Measurements from ENCODE around the gene DNASE1.
A peak's percentile ranks its signal among the peaks of the same experiment; 100 is the strongest.
"Not testable (repeated sequence)": the region's sequence is repeated elsewhere in the genome, so short reads cannot be mapped to it uniquely, and the experiment has no call there.

DNASE1 gene, protein sequence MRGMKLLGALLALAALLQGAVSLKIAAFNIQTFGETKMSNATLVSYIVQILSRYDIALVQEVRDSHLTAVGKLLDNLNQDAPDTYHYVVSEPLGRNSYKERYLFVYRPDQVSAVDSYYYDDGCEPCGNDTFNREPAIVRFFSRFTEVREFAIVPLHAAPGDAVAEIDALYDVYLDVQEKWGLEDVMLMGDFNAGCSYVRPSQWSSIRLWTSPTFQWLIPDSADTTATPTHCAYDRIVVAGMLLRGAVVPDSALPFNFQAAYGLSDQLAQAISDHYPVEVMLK

DNA sequence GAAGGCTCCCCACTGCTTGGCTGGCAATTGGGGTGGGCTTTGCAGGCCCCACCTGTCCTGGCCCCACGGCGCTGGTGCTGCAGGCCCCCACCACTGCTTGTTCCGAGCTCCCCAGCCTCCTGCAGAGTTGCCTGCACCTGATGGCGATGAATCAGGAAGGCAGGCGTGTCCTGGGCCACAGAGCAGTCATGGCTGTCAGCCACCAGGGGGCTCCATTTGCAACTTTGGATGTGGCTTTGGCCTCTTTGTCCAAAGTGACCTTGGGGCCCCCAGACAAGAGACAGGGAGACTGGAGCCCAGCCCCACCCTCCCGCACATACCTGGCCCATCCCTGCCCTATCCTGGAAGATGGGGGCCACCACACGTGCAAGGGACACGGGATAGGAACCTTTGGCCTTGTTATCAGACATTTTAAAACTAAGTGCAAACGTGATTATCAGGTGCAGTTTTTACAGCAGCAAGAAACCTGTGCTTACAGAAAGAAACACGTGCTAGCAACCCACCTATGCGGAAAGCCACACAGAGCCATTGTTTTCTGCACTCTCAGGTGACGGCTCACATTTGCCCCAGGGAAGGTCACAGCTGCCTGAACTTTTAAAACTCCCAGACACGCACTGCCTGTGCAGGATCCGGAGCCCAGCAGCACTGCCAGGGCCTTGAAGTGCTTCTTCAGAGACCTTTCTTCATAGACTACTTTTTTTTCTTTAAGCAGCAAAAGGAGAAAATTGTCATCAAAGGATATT is at the start of gene DNASE1:
Gene DNASE1, plus strand, starts transcription at position 443 of the 743 bp plus-strand sequence. CDS start 683 bp downstream, outside the sequence.
- peak; percentile 65 for DNase-seq

DNA sequence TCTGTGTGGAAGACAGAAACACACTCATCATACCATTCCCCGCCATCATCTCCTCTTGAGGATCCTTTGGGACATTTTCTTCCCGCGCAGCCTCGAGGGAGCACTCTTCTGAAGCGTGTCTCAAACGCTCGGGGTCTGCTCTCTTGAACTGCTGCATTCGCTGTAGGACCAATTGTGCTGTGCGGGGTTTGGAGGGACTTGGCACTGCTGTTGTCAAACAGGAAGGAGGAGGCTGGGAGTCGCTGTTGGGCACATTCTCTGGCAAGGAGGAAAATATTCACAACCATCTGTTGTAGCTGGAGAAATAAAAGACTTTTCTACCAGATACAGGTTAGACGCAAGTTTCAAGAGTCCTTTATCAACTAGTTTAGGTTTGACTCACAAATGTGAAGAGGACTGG is 48.0 kb upstream of the DNASE1 start:
- DNase-seq, result no peak

DNA sequence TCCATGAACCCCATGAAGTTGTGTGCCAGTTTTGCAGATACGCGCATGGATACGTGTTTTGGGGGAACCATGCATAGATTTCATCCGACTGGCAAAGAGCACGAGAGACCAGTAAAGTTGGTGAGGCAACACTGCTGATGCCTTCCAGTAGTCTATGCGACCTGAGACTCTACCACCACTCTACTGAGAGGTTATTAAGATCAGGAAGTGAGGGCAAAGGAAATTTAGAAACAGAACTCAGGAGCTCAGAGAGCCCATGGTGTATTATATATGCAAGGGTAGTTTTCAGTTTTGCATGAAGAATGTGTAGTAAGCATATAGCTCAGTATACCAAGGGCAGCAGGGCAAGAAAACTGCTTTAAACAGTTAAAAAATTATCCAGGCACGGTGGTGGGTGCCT is 47.3 kb upstream of the DNASE1 start:
- DNase-seq, result no peak

DNA sequence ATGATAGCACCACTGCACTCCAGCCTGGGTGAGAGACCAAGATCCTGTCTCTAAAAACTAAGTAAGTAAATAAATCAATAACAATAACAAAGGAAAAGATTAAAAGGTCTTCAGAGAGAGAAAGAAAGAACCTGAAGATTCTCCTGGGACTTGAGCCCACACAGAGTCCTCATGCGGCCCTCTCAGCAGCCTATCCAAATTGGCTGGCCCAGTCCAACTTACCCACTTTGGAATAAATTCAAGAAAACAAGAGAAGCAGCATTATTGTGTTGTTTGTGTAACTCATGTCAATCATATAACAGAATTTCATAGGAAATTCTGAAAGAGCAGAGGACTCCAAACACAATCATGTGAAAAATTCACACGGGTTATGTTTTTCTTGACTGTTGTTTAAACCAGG is 46.9 kb upstream of the DNASE1 start:
- DNase-seq, result no peak

DNA sequence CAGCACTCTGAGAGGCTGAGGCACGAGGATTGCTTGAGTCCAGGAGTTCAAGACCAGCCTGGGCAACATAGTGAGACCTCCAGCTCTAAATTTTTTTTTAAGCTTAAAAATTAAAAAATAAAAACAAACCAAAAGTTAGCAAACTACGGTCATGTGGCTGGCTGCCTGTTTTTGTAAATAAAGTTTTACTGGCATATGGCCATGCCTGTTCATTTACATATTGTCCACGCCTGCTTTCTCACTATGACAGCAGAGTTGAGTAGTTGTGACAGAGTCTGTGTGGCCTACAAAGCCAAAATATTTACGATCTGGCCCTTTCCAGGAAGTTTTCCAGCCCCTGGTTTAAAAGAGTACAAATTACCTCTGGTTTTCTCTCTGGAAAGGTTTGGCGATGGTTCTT is 46.4 kb upstream of the DNASE1 start:
- no peak for DNase-seq

DNA sequence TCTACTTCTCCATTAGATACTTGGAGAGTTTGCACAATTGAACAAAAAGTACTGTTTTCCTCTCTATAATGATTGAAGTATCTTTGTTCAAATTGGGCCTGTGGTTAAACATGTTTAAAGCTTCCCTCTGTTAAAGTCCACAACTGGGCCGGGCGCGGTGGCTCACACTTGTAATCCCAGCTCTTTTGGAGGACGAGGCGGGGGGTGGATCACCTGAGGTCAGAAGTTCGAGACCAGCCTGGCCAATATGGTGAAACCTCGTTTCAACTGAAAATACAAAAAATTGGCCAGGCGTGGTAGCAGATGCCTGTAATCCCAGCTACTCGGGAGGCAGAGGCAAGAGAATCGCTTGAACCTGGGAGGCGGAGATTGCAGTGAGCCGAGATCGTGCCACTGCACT is 45.5 kb upstream of the DNASE1 start:
- not testable (repeated sequence) for DNase-seq

DNA sequence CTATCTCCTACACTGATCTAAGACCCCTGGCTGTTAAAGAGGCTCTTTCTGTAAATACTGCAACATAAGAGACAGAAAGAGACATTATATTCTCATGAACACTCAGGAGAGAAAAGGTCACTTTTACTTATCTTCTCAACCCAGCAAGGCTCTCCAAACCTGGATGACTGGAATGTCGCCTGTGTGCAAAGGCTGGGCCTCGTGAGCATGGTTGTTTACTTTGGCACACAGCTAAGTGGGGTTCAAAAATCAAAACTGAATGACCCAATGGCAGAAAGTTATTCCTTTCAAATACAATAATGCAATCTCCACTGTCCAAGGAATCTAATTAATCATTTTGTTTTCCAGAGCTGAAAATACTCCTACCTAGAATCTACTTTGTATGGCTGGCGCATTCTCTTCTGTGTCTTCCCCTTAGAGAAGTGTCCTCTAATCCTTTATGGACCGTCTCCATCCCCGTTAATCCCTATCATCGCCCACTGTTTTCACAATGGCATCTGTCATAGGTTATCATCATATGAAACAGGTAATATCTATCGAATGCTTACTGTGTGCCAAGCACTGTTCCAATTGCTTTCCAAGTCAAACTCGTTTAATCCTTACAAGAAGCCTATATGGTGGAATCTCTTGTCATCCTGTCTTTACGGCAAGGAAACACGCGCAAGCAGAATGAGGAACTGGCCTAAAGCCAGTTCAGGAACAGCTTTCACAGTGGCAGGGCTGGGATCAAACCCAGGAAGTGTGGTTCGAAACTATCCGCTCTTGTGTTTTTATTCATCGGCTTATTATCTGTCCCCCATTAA is 44.4 kb upstream of the DNASE1 start:
- DNase-seq, result peak; percentile 68

DNA sequence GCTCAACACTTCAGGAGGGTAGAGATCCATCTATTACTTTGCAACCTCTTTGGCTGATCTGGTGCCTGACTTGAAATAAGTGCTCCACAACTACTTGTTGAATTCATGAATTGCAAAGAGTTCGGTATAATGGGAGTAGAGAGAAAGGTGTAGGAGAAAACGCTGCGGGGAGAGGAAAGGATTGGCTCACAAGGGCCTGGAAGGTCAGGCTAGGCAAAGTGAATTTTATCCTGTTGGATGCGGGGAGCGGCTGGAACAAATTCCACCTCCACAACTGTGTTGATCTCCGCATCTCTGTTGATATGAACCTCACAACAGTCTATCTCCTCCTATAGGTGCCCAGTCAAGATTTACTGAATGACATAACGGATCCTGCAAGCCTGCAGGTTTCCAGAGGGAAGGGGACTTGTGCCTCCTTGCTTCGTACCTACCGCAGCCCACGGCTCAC is 43.8 kb upstream of the DNASE1 start:
- no peak for DNase-seq

DNA sequence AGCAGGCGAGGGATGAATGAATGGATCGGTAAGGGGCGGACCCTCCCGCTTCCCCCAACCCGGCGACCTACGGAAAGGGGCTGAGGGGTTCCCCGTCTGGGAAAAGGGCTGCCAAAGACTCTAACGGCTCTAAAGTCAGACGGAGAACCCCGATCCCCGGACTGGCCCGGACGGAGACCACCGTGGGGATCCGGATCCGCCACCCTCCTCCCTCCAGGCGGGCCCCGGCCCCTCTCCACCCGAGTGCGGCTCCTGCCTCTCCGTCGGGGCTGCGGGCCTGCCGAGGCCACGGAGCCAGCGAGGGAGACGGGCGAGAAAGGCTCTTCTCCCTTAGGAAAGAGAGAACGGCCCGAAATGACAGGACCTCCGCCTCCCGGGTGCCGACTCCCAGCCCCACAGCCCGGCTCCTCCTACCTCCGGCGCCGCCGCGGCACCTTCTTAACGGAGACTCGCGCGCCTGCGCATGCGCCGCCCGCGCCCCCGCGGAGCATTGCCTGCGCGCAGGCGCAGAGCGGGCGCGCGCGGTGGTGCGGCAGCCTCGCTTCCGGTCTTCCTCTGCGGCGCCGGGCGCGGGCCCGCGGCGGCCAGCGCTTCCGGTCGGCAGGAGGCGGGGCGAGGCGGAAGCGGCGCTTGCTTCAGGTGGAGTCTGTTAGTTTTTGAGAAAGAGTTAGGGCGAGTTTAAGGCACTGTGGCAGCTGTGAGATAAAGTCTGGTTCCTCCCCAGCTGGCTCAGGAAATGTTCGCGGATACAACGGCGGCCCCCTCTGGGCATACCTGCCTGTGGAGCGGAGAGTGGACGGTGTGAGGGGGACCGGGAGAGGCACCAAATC is 43.1 kb upstream of the DNASE1 start, which contains the start of gene SLX4:
Gene SLX4, minus strand, starts transcription at position 461 of the 830 bp plus-strand sequence. CDS start 2,642 bp downstream, outside the sequence.
- DNase-seq, result peak; percentile 94

DNA sequence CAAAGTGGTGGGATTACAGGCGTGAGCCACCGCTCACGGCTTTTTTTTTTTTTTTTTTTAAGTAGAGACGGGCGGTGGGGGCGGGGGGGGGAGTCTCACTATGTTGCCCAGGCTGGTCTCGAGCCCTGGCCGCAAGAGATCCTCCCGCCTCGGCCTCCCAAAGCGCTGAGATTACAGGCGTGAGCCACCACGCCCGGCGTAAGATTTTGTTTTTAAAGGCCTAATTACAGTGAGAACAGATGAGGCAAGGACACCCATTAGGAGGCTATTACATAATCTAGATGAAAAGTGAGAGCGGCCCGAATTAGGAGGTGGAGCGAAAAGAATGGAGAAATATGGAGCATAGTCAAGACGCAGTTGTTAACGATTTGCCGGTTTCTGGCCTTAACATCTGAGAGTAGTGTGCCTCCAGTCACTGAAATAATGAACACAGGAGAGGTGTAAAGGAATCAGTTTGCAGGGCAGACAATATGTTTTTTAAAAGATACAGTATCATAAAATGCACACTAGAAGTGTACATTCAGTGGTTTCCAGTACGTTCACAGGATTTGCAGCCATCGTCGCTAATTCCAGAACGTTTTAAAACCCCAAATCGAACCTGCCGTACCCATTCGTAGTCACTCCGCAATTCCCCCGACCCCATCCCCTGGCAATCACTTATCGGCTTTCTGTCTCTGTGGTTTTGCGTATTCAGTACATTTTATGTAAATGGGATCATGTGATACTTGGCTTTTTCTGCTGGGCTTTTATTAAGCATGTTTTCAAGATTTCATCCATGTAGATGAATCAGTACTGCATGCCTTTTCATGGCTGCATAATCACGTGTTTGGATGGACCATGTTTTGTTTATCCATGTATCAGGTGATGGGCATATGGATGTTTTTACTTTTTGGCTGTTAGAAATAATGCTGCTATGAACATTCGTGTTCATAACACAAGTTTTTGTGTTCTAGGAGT is 41.7 kb upstream of the DNASE1 start:
- DNase-seq, result peak; percentile 18

DNA sequence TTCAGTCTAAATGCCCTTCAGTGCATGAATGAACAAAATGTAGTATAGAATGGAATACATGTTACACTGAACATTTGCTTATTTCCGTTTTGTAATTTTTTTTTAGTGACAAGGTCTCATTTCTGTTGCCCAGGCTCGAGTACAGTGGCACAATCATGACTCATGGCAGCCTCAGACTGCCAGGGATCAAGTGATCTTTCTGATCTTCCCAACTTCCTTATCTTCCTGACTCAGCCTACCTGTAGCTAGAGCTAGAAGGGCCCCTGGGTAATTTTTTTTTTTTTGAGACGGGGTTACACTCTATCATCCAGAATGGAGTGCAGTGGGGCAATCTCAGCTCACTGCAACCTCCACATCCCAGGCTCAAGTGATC is 35.7 kb upstream of the DNASE1 start:
- DNase-seq, result no peak

DNA sequence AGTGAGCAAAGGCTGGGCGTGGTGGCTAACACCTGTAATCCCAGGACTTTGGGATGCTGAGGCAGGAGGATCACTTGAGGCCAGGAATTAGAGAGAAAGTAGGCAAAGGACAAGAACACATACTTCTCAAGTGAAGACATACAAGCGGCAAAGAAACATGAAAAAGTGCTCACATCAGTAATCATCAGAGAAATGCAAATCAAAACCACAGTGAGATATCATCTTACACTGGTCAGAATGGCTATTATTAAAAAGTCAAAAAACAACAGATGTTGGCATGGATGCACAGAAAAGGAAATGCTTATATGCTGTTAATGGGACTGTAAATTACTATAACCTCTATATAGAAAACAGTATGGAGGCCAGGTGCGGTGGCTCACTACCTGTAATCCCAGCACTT is 30.8 kb upstream of the DNASE1 start:
- DNase-seq, result no peak

DNA sequence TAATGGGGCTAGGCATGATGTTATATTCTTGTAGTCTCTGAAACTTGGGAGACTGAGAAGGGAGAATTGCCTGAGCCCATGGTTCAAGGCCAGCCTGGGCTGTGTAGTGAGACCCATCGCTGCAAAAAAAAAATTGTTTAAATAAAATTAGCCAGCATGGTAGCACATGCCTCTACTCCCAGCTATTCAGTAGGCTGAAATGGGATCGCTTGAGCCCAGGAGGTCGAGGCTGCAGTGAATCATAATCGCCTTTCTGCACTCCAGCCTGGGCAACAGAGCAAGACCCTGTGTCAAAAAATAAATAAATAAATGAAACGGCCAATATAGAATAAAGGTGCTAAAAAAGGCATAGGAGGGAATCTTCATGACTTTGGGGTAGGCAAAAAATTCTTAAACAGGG is 29.2 kb upstream of the DNASE1 start:
- no peak for DNase-seq

DNA sequence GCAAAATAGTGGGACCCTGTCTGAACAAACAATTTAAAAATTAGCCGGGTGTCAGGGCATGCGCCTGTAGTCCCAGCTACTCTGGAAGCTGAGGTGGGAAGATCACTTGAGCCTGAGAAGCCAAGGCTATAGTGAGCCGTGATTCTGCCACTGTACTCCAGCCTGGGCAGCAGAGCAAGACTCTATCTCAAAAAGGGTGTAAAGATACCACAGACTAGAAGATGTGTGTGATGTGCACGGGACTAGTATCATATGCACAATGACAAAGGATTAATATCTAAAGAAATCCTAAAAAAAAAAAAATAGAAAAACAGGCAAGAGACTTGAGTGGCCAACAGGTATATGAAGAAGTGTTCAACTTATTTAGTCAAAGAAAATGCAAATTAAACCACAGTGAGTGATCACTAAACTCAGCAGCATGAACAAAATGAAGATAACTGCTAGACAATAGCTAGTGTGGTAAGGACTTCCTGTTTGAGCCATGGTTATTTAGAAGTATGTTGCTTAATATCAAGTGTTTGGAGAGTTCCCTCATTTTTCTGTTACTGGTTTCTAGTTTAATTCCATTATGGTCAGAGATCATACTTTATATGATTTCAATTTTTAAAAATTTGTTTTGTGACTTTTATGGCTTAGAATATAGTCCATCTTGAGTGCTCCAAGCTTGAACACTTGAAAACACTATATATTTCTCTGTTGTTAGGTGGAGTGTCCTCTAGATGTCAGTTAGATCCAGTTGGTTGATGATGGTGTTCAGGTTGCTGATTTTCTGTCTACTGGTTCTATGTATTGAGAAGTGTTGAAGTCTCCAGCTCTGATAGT is 28.4 kb upstream of the DNASE1 start:
- DNase-seq, result no peak

DNA sequence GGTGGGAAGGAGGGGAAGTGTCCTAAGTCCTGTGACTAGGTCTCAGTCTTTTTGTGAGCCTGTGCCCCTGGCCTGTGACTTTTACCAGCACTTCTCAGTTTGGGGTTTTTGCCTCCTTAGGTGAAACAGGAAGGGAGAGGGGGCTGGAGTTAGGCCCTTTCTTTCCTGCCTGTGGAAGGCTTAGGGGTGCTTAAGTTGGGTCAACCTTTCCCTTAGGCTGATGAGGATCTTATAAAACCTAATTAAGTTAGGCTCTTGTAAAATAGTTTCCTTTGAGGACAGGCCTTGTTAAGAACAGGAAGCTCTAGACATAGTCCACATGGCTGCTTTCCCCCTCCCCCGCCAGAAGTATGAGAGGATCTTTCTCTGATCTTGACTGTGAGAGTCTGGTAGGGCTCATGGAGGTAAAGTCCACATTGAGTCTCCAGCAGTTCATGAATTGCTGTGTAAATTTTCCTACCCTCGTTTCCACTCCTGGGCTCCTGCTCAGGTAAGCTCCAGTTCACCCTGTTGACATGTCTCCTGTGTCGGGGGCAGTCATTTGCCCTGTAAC is 17.0 kb upstream of the DNASE1 start:
- peak; percentile 67 for DNase-seq

DNA sequence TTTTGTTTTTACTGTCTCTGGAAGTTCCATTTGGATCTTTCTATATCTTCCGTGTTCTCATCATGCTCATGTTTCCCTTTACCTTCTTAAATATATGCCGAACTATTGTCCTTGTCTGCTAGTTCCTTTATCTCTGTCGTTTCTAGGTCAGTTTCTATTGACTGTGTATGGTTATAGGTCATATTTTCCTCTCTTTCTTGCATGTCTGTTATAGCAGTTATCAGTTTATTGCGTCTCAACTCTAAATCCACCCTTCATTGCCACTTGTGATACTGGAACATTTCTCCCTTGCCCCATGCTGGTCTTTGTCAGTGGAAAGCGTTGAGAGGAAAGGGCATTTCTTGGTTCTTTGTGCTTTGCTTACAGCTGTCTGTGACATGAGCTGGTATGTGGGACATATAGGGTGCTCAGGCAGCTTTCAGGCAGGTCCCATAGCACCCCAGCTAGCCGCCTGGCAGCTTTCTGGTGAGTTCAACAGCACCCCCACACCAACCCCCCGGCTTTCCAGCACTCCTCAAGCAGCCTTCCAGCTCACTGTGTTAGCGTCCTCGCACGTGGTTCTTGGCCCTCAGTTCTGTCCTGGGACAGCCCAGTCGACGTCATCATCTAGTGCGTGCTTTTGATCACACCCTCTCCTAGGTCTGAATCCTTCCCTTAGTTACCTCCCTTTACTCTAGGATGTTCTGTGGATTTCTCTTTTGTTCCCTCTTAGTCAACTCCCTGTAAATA is 15.4 kb upstream of the DNASE1 start:
- no peak for DNase-seq

DNA sequence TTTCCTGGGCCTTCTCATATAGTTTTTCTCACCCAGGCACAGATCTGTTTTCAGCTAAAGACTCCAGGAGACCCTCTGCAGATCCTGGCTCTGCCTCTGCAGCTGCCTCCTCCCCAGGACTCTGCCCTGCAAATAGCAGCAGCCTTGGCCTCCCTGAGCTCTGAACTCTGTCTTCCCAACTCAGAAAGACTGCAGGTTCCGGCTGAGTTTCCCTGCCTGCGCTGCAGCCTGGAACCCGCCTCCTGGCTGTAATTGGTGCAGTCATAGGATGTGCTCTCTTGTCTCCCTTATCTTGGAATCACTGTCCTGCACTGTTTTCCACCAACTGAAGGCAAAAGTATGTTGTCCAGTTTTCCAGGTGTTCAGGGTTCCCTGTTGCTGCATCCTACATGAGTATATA is 14.3 kb upstream of the DNASE1 start:
- no peak for DNase-seq

DNA sequence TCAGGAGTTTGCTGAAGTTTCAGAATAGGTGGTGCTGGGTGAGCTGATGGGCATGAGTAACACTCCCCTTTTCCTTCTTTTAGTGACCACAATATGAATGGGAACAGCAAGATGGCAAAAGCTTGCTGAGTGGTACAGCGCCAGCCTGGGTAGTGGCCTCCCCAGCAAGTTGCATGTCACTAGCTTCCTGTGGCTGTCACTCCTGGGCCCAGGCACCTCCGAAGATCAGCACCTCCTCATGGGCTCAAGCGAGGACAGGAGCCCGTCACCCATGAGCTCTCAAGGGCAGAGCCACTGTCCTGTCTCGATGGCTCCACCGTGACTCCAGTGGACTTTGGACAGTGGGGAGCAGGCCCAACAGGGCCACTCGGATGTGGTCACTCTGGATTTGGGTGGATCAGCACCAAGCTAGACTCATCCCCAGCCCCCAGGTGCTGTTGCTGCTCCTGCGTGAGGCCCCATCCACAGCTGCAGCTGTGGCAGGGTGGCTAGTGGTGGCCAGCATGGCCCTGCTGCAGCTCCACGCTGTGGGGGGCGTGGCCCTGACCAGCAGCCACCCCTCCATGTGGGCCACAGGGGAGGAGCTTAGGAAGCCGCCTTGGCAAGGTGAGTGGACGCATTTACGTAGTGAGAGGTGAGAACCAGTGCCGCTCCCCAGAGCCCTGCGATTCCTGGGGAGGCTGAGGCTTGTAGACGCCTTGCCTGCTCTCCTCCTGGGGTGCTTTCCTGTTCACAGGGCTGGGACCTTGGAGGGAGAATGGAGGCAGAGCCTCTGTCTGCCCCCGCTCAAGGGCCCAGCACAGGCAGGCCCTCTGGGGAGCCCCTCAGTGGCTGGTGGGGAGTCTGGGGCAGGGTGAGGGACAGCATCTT is 13.6 kb upstream of the DNASE1 start:
- DNase-seq, result no peak

Measured in NCI-H82 (cell line).